SK-N-SH treated with all-trans-retinoic acid at 6 μM for 48 hours (cell line): Measurements from ENCODE around the gene LY9.

Experiments used
- ESRRG ChIP-seq: fragments of 250-450 bp; sonication (Bioruptor Pico); IDR thresholded peaks from 2 replicates; pipeline ENCODE4 v1.6.1; 2021; ENCODE audit warnings: mild to moderate bottlenecking
- ISL1 ChIP-seq: fragments of 250-450 bp; sonication (Bioruptor Pico); IDR thresholded peaks from 2 replicates; pipeline ENCODE4 v2.1.2; 2022; ENCODE audit warnings: mild to moderate bottlenecking, moderate library complexity
- SNAI2 ChIP-seq: fragments of 250-450 bp; sonication (Bioruptor Pico); IDR thresholded peaks from 2 replicates; pipeline ENCODE4 v1.5.0; 2020; ENCODE audit warnings: mild to moderate bottlenecking, moderate library complexity
- TCF4 ChIP-seq: fragments of 250-450 bp; sonication (Bioruptor Pico); IDR thresholded peaks from 2 replicates; pipeline ENCODE4 v1.8.0; 2021; ENCODE audit warnings: mild to moderate bottlenecking, moderate library complexity, borderline replicate concordance
- TOX ChIP-seq: fragments of 250-450 bp; sonication (Bioruptor Pico); IDR thresholded peaks from 2 replicates; pipeline ENCODE4 v1.8.0; 2021; ENCODE audit warnings: mild to moderate bottlenecking, moderate library complexity, borderline replicate concordance
- ZC3H10 ChIP-seq: fragments of 250-450 bp; sonication (Bioruptor Pico); IDR thresholded peaks from 2 replicates; pipeline ENCODE4 v1.5.1; 2021; ENCODE audit warnings: mild to moderate bottlenecking, moderate library complexity
- ZFP3 ChIP-seq: fragments of 250-450 bp; sonication (Bioruptor Pico); IDR thresholded peaks from 2 replicates; pipeline ENCODE4 v1.5.0; 2020; ENCODE audit warnings: mild to moderate bottlenecking, moderate library complexity
- ZNF8 ChIP-seq: fragments of 450-650 bp; formaldehyde crosslinking; IDR thresholded peaks from 2 replicates; pipeline ENCODE4 v1.5.0; 2020; ENCODE audit warnings: mild to moderate bottlenecking, moderate library complexity
- TF ChIP-seq, protein P1 (sequence below): fragments of 250-450 bp; sonication (Bioruptor Pico); IDR thresholded peaks from 2 replicates; pipeline ENCODE4 v1.5.1; 2020; ENCODE audit warnings: low read depth, mild to moderate bottlenecking, moderate library complexity
- TF ChIP-seq, protein P2 (sequence below): fragments of 250-450 bp; sonication (Bioruptor Pico); IDR thresholded peaks from 2 replicates; pipeline ENCODE4 v1.5.0; 2020; ENCODE audit warnings: mild to moderate bottlenecking, moderate library complexity
- TF ChIP-seq, protein P3 (sequence below): fragments of 250-450 bp; sonication (Bioruptor Pico); IDR thresholded peaks from 2 replicates; pipeline ENCODE4 v1.8.0; 2020; ENCODE audit warnings: mild to moderate bottlenecking, moderate library complexity, borderline replicate concordance
- TF ChIP-seq, protein P4 (sequence below): fragments of 250-450 bp; sonication (Bioruptor Pico); IDR thresholded peaks from 2 replicates; pipeline ENCODE4 v1.8.0; 2021; ENCODE audit warnings: low read depth, mild to moderate bottlenecking, moderate library complexity, borderline replicate concordance

DNA sequence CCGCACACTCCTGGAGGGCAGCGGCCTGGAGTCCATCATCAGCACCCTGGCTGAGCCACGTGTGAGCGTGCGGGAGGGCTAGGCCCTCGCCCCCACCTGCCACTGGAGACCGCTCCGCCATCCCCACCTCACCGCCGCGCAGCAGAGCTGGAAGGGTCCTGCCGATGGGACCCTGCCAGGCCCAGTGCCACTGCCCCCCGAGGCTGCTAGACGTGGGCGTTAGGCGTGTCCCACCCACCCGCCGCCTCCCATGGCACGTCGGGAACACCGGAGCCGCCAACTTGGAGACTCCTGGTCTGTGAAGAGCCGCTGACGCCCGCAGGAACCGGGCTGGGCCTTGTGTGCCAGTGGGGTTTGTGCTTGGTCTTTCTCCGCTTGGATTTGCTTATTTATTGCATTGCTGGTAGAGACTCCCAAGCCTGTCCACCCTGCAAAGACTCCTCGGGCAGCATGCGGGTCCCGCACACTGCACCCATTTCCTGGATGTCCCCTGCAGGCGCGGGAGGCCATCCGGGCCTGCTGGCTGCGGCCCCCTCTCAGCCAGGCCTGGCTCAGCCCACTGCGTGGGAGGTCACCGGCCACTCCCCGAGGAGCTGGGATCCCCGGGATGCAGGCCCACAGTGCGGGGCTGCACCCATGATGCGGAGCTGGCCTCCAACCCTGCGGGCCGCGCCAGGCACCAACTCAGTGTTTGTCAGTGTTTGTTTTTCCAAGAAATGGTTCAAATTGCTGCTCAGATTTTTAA, 6.0 kb downstream of the LY9 start:
- TF ChIP-seq, protein P1, sequence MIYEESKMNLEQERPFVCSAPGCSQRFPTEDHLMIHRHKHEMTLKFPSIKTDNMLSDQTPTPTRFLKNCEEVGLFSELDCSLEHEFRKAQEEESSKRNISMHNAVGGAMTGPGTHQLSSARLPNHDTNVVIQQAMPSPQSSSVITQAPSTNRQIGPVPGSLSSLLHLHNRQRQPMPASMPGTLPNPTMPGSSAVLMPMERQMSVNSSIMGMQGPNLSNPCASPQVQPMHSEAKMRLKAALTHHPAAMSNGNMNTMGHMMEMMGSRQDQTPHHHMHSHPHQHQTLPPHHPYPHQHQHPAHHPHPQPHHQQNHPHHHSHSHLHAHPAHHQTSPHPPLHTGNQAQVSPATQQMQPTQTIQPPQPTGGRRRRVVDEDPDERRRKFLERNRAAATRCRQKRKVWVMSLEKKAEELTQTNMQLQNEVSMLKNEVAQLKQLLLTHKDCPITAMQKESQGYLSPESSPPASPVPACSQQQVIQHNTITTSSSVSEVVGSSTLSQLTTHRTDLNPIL = no peak
- TF ChIP-seq ZNF8 (CRISPR knock-in tag) (no peak), ESRRG (no peak), TOX (CRISPR knock-in tag) (no peak), TCF4 (no peak), ISL1 (no peak), ZFP3 (CRISPR knock-in tag) (no peak), SNAI2 (CRISPR knock-in tag) (no peak), ZC3H10 (CRISPR knock-in tag) (no peak)
- TF ChIP-seq, protein P2, sequence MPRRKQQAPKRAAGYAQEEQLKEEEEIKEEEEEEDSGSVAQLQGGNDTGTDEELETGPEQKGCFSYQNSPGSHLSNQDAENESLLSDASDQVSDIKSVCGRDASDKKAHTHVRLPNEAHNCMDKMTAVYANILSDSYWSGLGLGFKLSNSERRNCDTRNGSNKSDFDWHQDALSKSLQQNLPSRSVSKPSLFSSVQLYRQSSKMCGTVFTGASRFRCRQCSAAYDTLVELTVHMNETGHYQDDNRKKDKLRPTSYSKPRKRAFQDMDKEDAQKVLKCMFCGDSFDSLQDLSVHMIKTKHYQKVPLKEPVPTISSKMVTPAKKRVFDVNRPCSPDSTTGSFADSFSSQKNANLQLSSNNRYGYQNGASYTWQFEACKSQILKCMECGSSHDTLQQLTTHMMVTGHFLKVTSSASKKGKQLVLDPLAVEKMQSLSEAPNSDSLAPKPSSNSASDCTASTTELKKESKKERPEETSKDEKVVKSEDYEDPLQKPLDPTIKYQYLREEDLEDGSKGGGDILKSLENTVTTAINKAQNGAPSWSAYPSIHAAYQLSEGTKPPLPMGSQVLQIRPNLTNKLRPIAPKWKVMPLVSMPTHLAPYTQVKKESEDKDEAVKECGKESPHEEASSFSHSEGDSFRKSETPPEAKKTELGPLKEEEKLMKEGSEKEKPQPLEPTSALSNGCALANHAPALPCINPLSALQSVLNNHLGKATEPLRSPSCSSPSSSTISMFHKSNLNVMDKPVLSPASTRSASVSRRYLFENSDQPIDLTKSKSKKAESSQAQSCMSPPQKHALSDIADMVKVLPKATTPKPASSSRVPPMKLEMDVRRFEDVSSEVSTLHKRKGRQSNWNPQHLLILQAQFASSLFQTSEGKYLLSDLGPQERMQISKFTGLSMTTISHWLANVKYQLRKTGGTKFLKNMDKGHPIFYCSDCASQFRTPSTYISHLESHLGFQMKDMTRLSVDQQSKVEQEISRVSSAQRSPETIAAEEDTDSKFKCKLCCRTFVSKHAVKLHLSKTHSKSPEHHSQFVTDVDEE = no peak
- TF ChIP-seq, protein P3, sequence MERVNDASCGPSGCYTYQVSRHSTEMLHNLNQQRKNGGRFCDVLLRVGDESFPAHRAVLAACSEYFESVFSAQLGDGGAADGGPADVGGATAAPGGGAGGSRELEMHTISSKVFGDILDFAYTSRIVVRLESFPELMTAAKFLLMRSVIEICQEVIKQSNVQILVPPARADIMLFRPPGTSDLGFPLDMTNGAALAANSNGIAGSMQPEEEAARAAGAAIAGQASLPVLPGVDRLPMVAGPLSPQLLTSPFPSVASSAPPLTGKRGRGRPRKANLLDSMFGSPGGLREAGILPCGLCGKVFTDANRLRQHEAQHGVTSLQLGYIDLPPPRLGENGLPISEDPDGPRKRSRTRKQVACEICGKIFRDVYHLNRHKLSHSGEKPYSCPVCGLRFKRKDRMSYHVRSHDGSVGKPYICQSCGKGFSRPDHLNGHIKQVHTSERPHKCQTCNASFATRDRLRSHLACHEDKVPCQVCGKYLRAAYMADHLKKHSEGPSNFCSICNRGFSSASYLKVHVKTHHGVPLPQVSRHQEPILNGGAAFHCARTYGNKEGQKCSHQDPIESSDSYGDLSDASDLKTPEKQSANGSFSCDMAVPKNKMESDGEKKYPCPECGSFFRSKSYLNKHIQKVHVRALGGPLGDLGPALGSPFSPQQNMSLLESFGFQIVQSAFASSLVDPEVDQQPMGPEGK (CRISPR knock-in tag) = no peak
- TF ChIP-seq, protein P4, sequence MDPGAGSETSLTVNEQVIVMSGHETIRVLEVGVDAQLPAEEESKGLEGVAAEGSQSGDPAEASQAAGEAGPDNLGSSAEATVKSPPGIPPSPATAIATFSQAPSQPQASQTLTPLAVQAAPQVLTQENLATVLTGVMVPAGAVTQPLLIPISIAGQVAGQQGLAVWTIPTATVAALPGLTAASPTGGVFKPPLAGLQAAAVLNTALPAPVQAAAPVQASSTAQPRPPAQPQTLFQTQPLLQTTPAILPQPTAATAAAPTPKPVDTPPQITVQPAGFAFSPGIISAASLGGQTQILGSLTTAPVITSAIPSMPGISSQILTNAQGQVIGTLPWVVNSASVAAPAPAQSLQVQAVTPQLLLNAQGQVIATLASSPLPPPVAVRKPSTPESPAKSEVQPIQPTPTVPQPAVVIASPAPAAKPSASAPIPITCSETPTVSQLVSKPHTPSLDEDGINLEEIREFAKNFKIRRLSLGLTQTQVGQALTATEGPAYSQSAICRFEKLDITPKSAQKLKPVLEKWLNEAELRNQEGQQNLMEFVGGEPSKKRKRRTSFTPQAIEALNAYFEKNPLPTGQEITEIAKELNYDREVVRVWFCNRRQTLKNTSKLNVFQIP (CRISPR knock-in tag) = no peak
